Left lobe of liver (tissue), 2 donors: Measurements from ENCODE around the gene TREML1. TPM values are rescaled to one million over a fixed set of nuclear protein-coding genes. Genes with fewer than 3 reads are reported as not detected.

Experiments used
- ATAC-seq: fragments of 200-7000 bp; cut with Tn5 transposase; one replicate; pipeline ENCODE4 v1.9.1; 2020; ENCODE audit warnings: mild to moderate bottlenecking, moderate library complexity
- DNase-seq: peaks from one replicate; pipeline ENCODE4 v3.0.0-alpha.2; 2020; ENCODE audit warnings: low spot score
- total RNA-seq: library from RNA; stranded (reverse); gene quantifications from one replicate; pipeline ENCODE4 v1.2.1, GENCODE V29; 2021
- donor health status: DM: no; HTN: no; CAD: no; lungs with moderate emphysema.
- donor health status: DM: no; HTN: yes; CAD: no.

The TREML1 gene
- total RNA-seq, 1 donor from 2014 or later = not detected

- no peak for ATAC-seq
- DNase-seq = no peak
These were observed 25.0 kb upstream of the TREML1 start for GRCh38 chr6:41179163-41179562.

DNA sequence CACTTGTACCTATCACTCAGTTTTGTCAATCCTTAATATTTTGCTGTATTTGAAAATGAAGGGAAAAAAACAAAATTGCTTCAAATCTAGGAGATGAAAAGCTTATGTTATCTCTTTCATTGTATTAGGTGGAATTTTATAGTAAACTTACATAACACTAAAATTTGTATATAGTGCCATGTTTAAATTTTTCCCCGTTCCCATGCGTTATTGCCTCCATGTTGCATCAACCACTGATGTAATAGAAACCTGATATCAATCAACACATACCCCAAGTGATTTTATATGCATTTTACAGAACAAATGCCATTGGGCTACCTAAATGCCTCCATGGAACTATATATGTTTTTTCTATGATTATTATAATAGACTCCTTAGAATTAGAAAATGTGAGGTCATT lies 23.5 kb upstream of the TREML1 start:
- ATAC-seq (no peak), DNase-seq (no peak)

DNA sequence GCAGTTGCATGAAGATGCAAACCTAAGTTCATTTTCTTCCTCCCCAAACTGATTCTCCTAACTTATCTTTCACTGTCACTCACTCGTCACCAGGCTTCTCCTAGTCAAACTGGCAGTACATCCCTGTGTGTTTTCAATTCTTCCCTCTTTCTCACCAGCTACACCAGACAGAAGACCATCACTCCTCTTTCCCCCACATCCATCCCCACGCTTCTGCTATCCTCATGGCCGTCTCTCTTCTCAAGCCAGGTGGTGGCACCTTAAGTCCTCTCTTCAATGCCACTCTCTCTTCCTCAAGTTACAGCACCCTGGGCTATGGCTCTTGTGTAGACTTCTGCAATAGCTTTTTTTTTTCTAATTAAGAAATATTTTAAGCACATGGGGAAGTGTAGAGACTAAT lies 23.1 kb upstream of the TREML1 start:
- DNase-seq (peak; percentile 8), ATAC-seq (no peak)

GRCh38 chr6:41176189-41176588 lies 22.0 kb upstream of the TREML1 start:
- no peak for ATAC-seq
- DNase-seq = peak; percentile 22

- DNase-seq = no peak
- no peak for ATAC-seq
These were observed 20.9 kb upstream of the TREML1 start for GRCh38 chr6:41175084-41175483.

DNA sequence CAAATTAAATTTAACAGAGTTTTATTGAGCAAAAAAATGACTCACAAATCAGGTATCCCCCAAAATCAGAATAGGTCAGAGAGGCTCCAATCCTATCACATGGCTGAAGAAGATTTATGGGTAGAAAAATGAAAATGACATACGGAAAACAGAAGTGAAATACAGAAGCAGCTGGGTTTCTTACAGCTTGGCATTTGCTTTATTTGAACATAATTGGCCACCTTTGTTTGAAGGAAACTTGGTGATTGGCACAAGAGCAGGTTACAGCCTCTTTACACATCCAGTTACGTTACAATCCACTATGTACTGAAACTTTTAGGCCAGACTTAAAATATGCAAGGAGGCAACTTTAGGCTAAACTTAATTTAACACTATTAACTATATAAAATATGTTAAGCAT lies 20.5 kb upstream of the TREML1 start:
- DNase-seq (no peak), ATAC-seq (no peak)

DNA sequence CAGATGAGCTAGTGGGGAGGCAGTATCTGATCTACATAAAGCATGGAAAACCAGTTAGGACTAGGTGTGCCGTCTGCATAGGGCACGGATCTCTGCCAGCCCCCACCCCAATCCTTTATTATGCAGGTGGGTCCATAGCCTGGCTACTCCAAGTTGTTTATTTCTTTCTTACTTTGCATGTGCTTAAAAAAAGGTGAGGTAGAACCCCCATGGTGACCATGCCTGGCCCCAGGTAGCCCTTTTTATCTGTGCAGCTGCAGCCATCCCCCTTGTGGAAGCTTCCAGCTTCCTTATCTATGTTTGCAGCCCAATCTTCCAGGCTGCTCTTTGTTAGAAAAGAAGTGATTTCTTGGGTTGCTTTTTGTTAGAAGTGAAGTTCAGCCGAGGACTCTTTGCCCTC lies 17.8 kb upstream of the TREML1 start:
- no peak for ATAC-seq
- DNase-seq = peak; percentile 15

GRCh38 chr6:41170547-41171160 lies 16.5 kb upstream of the TREML1 start:
- ATAC-seq = no peak
- peak; percentile 16 for DNase-seq

DNA sequence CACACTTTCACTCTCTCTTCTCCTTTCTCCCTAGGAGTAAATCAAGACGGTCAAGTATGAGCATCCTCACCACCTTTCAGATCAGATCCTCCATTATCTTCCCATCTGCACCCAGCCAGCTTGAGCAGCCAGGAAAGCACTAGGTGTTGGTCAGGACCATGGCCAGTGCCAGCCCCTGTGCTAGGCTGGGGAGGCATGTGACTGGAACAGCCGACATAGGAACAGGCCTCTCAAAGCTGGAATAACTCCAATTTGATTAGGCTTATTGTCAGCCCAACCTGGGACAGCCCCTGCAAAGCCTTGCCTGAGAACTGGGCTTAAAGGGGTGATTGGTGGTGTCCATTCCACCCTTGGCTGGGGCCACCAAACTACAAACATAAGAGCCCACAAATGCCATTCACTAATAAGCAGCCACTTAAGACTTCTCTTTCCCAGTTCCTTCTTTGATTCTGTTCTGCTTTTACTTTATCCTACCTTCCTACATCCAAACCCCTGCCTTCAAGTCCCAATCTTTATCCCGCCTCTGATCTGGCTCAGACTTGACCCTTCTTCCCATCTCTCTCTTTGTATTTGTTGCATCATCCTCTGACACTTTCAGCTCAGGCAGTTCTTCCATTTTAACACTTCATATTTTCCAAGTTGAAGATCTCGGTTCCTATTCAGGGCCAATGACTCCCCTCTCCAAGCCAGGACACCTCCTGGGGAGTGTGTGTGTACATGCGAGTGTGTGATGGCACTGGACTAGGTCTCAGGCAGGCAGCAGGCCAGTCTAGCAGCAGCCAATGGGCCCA lies 13.2 kb upstream of the TREML1 start:
- ATAC-seq (no peak), DNase-seq (peak; percentile 22)

DNA sequence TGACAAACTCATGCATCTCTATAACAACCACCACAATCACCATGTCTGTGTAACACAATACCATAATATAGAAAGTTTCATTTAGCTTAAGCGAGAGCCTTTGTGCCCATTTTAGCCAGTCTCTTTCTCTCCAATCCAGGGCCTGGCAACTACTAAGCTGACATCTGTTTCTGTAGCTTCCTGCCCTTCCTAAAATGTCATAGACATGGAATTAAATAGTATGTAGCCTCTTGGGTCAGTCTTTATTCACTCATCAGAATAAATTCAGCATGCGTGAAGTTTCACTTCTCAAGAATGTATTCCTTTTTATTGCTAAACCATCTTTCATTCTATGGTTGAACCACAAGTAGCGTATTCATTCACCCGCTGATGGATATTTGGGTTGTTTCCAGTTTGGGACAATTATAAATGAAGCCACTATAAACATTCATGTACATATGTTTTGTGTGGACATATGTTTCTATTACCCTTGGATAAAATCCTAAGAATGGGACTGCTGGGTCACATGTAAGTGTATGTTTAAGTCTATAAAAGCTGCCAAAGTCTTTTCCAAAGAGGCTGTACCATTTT lies 10.5 kb upstream of the TREML1 start:
- ATAC-seq (no peak), DNase-seq (no peak)

- no peak for ATAC-seq
These were observed 9.2 kb upstream of the TREML1 start for GRCh38 chr6:41163419-41163717.

DNA sequence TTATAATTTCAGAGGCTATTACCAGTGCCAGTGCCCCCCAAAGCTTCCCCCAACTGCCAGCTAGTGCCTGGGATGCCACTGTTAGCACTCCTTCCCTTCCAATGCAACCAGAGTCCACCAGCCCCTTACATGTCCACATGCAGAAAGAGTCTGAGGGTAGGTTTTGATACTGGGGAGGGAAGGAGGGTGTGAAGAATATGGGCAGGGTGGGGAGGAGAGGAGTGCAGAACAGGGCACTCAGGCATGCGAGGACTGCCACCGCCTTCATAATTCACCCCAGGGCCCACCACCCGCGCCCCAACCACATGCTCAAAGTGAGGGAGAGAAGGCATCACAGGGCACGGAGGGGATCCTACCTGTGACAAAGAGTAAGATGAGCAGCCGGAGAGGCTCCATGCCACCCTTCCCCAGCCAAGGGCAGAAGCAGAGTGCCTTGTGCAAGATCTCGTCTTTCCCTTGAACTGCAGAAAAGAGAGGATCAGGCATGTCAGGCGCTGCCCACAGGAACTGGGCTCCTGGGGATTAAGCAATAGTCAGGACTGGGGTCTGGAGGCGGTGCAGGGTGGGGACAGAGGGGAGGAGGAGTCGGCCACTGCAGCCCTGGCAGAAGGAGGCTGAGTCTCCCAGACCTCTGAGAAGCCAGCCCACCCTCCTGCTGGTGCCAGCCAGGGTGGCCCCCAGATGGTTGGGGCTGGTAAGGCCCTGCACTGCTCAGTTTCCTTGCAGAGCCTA lies 8.7 kb upstream of the TREML1 start, which contains the start of gene TREM2:
TSS of gene TREM2 (minus strand) at position 430 of the 732 bp plus-strand sequence. CDS start at position 396, 34 bp downstream.
- DNase-seq (no peak), ATAC-seq (no peak)

More at GRCh38 chr6:41163419-41163717, 9.2 kb upstream of the TREML1 start:
- DNase-seq = no peak

- no peak for DNase-seq
- ATAC-seq = peak; percentile 30
These were observed 7.9 kb upstream of the TREML1 start for GRCh38 chr6:41161851-41162552.

GRCh38 chr6:41161380-41161779 lies 7.2 kb upstream of the TREML1 start:
- DNase-seq (no peak), ATAC-seq (no peak)

DNA sequence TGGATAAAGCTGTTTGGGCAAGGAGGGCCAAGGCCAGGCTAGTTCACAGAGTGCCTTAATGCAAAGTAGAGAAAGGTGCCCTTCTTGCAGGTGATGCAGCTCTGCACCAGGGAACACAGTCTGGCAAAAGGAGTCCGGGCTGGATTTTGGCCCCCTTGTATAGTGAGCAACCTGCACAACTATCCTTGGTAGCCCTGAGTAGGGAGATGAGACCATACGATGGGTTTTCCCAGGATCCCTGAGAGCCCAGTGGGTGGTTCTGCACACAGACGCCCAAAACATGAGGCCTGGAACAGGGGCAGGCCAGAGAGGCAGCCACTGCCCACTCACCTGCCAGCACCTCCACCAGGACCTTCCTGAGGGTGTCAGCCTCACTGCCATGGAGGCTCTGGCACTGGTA lies 6.8 kb upstream of the TREML1 start:
- DNase-seq (no peak), ATAC-seq (no peak)

DNA sequence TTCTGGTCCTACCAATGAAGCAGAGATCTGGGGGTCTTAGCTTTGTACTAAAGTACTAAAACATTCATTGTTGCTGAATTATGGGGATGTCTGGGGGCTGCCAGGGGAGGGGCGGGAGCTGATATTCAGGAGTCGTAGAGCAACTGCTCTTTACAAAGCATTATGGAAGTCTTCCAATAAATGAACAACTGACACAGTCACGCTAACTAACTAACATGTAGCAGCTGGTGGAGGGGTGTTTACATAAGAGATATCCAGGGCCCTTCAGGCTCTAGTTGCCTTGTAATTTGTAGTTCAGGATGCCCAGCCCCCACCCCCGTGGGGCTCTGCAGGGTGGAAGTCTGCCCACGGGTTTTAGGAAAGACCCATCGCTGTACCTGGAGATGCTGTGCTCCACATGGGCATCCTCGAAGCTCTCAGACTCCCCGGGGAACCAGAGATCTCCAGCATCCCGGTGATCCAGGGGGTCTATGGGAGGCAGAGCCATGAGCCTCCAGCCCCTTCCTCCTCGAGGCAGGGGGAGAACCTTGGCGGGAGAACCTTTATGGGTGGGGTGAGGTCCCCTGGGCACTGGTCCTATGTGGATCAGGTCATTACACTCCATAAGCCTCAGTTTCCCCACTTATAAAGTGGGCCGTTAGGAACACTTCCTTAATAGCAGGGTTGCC lies 5.4 kb upstream of the TREML1 start:
- no peak for ATAC-seq

GRCh38 chr6:41157323-41157722 lies 3.2 kb upstream of the TREML1 start:
- peak; percentile 45 for ATAC-seq
- DNase-seq = no peak

More for the DNA sequence above, 5.4 kb upstream of the TREML1 start:
- DNase-seq = no peak

DNA sequence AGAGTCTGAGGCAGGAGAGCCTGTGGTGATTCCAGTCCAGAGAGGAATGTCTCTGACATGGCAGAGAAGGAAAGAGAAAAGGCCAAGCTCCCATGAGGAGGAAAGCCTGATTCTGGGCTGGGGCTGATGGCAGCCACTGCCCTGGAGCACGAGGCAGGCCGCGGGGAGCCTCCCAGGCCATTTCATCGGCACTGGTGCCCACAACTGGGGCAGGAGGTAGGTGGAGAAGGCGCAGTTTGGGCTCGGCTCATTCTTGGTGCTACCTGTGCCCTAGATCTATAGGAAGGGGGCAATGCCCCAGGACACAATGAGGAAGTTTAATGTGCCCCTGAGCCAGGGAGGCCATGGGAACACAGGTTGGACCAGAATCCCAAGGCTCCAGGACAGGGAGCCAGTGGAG lies 2.6 kb upstream of the TREML1 start:
- ATAC-seq (no peak), DNase-seq (no peak)

GRCh38 chr6:41156001-41156400 lies 1.9 kb upstream of the TREML1 start:
- no peak for ATAC-seq
- no peak for DNase-seq

- DNase-seq (no peak), ATAC-seq (no peak)
These were observed 1.1 kb upstream of the TREML1 start for GRCh38 chr6:41155132-41155805.
